HG03571 (cell line): ENCODE data around the gene DGCR6.
"Not testable (repeated sequence)": the region's sequence is repeated elsewhere in the genome, so short reads cannot be mapped to it uniquely, and the experiment has no call there.

ENCODE experiments used
- ATAC-seq: cut with Tn5 transposase; IDR thresholded peaks from one replicate; pipeline ENCODE4 v1.9.1; 2021; ENCODE audit not compliant: unreplicated experiment

Gene DGCR6

GRCh38 chr22:18929459-18929858 lies 23.3 kb downstream of the DGCR6 start:
- ATAC-seq, result no peak

GRCh38 chr22:18931905-18932652 lies 26.0 kb downstream of the DGCR6 start:
- ATAC-seq, result no peak

DNA sequence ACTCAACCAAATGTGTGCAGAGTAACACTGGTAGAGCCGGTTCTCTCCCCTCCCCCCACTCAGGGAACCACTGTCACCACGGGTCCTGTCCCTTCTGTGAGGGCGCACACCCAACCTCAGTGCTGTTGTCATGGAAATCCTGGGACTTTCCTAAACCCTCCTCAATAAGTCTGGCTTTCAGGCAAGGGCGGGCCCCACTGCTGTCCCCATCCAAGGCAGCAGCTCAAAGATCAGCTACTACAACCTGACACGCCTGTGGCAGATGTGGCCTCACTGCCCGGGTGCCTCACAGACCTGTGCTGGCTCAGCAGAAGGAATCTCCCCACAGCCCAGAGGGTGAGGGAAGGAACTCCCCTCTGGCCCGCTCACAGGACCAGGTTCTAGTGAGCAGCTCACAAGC lies 27.8 kb downstream of the DGCR6 start:
- no peak for ATAC-seq

DNA sequence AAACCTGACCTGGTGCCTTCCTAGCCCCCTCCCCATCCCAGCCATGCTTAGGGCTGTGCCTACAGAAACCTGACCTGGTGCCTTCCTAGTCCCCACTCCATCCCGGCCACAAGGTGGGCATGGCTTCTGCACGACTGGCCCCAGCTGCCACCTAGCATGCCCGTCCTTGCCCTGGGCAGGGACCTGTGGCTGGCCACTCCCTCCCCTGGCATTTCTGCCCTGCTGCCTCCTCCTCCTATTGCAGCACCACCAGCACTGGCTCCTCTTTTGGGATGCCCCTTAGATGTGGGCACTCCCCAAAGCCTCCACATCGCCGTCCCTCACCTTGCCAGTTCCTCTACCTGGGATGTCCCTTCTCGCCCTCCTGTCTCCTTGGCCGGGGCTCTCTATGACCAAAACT lies 28.6 kb downstream of the DGCR6 start:
- not testable (repeated sequence) for ATAC-seq

GRCh38 chr22:18935889-18936529 lies 29.9 kb downstream of the DGCR6 start, which contains the start of gene PRODH:
TSS of gene PRODH (minus strand) at chr22:18936293. CDS start at chr22:18936287, 6 bp downstream.
- no peak for ATAC-seq

DNA sequence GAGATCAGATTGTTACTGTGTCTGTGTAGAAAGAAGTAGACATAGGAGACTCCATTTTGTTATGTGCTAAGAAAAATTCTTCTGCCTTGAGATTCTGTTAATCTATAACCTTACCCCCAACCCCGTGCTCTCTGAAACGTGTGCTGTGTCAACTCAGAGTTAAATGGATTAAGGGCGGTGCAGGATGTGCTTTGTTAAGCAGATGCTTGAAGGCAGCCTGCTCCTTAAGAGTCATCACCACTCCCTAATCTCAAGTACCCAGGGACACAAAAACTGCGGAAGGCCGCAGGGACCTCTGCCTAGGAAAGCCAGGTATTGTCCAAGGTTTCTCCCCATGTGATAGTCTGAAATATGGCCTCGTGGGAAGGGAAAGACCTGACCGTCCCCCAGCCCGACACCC lies 32.6 kb downstream of the DGCR6 start:
- ATAC-seq, result not testable (repeated sequence)

- ATAC-seq, result not testable (repeated sequence)
Measured at GRCh38 chr22:18947105-18947504, 41.0 kb downstream of the DGCR6 start.

DNA sequence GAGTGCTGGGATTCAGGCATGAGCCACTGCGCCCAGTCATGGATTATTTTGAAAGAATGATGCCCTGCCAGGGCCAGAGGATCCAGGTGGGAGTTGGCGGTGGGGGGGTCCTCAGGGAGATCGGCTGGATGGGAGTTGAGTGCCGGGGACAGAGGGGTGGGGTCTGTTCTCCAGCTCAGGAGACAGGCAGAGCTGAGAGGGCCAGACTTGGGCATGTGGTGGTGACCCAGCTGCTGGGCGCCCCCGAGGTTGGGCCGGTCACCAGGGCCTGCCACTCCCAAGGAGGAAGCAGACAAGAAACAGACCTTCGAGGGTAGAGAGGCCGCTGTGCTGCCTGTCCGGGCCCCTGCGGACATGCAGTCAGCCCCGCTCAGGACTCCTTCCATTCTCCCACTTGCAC lies 41.8 kb downstream of the DGCR6 start:
- ATAC-seq, result no peak

- ATAC-seq, result no peak
Measured at GRCh38 chr22:18950141-18950540, 44.0 kb downstream of the DGCR6 start.

GRCh38 chr22:18952022-18952421 lies 45.9 kb downstream of the DGCR6 start:
- no peak for ATAC-seq

- not testable (repeated sequence) for ATAC-seq
Measured at GRCh38 chr22:18953128-18953527, 47.0 kb downstream of the DGCR6 start.

DNA sequence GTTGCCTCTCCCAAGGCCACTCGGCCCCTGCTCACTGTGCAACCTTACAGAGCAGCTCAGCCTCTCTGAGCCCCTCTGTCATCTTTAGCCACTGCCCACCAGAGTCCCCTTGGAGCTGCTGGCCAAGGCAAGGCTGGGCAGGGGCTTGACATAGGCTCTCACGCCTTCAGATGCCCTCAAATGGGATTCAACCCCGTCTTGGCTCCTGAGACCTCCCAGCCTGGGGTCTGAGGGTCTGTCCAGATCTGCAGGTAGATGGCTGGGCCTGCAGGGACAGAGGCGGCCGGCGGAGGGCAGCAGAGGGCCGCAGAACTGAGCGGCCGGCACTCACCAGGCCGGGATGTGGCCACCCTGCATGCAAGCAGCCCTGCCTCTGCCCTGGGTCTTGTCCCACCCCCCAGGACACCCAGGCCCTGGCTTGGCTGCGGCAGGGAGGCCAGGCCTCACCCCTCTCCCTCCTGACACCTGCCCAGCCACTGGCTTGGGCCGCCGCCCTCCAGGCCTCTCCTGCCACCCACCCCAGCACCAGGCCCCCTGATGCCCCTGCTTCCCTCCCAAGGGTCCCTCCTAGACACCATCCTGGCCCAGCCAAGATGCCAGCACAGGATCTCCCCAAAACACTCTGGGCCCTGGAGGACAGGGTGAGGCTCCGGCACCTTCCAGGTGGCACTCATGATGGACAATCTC lies 48.3 kb downstream of the DGCR6 start:
- not testable (repeated sequence) for ATAC-seq

- ATAC-seq, result no peak
Measured at GRCh38 chr22:18954990-18955571, 49.0 kb downstream of the DGCR6 start.

DNA sequence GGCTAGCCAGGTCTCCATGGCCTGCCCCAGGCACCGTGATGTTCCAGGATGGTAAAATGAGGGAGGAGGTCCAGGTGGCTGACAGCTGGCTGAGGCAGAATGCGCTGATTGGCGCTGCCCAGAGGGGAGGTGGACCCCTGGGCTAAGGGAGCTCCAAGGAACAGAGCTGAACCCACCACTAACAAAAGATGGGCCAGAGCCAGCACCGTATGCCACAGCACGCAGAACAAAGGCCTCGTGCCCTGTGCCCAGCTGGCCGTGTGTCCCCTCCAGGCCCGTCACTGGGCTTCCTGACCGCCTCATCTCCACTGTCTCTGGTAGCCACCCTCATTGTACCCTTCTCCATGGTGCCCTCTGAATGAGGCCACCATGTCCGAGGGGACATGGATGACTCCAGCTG lies 49.6 kb downstream of the DGCR6 start:
- no peak for ATAC-seq

GRCh38 chr22:18956121-18956895 lies 50.2 kb downstream of the DGCR6 start:
- ATAC-seq, result not testable (repeated sequence)

GRCh38 chr22:18956956-18957355 lies 50.8 kb downstream of the DGCR6 start:
- ATAC-seq, result not testable (repeated sequence)

DNA sequence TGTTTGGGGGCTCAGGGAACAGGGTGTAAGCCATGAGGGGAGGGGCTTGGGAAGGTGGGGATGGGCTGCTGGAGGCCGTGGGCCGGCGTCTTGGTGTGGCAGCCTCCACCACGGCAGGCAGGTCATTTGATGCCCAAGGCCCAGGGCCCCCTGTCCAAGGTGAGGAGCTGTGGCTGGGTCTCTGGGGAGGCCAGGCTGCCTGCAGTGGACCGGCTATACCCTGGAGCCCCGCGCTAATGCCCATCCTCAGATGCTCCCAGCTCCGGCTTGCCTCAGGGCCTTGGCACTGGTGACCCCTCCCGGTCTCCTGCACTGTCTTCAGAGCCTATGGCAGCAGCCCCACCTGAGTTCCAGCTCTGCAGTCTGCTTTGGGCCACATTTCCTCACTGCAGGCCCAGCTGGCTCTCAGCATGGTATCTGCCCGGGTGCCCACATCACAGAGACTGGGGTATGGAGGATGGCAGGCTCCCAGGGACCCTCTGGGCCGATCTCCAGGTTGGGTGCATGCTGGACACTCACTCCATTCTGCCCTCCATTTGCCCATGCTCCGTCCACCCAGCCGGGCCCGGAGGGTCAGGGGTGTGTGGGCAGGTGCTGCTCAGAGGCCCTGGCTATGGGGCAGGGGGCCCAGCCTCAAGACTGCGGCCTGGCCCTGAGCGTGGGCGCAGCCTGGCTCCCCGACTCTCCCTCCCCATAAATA lies 51.7 kb downstream of the DGCR6 start:
- not testable (repeated sequence) for ATAC-seq

- not testable (repeated sequence) for ATAC-seq
Measured at GRCh38 chr22:18958321-18958705, 52.2 kb downstream of the DGCR6 start.

- not testable (repeated sequence) for ATAC-seq
Measured at GRCh38 chr22:18958738-18959137, 52.6 kb downstream of the DGCR6 start.

DNA sequence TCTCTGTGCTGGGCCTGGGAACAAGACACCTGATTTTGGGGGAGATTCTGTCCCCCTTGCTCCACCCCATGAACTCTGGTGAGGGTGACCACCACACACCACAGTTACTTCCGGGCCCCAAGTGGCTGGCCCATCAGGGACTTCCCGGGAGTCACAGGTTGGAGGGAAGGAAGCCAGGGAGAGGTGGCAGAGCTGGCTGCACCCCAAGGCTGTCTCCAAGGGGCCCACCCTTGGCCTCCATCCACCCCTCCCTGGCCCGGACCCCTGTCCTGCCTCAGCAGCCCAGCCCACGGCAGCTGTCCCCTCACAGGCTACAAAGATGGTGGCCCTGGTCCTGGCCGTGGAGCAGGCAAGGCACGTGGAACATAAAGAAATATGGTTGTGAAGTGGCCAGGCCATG lies 53.1 kb downstream of the DGCR6 start:
- not testable (repeated sequence) for ATAC-seq
